Measurements from ENCODE around the gene ASB7. TPM values are rescaled to one million over a fixed set of nuclear protein-coding genes. Genes with fewer than 3 reads are reported as not detected.
"Not testable (repeated sequence)": the region's sequence is repeated elsewhere in the genome, so short reads cannot be mapped to it uniquely, and the experiment has no call there.

ASB7 gene
- total RNA-seq, 2 experiments from 2014 or later = 16.6 to 19.5 TPM

GRCh38 chr15:100669260-100669659 lies 66.9 kb downstream of the ASB7 start:
- Mint-ChIP-seq H3K4me3 (no peak overlapping the region), H3K9me3 (ENCODE audit: low read depth) (no peaks in the 10 kb centered on the region), H3K4me1 (no peaks in the 10 kb centered on the region), H3K27ac (no peak overlapping the region), H3K36me3 (ENCODE audit: low read depth) (no peaks in the 10 kb centered on the region), H3K27me3 (peaks cover 2% of the 10 kb centered on the region)
- intact Hi-C loops (cut with DNase I, micrococcal nuclease) = no loop called here
- CTCF ChIA-PET = interaction anchor here (0.7 kb wide), 1 partner anchor 20 kb away, joined by 3 read pairs; no protein-coding TSS in a partner anchor
- DNase-seq (no peak), ATAC-seq (no peak)
- POLR2A ChIA-PET = no interaction called here

GRCh38 chr15:100670505-100671021 lies 68.2 kb downstream of the ASB7 start:
- ATAC-seq (no peak), DNase-seq (no peak)
- no peak overlapping the region for H3K27ac Mint-ChIP-seq
- no peaks in the 10 kb centered on the region for H3K4me1 Mint-ChIP-seq
- peaks cover 4% of the 10 kb centered on the region for H3K9me3 Mint-ChIP-seq (ENCODE audit: low read depth)
- H3K4me3 Mint-ChIP-seq = no peak overlapping the region
- intact Hi-C loops (cut with DNase I, micrococcal nuclease) = loop anchor here in 1 of 2 experiments (5.0 kb wide), 1 partner anchor 202 kb away; no protein-coding TSS in a partner anchor
- H3K36me3 Mint-ChIP-seq (ENCODE audit: low read depth) = no peaks in the 10 kb centered on the region
- ChIA-PET POLR2A (no interaction called here), CTCF (interaction anchor here (0.7 to 1.3 kb wide), 2 partner anchors 121 to 201 kb away, joined by 3 to 4 read pairs; no protein-coding TSS in a partner anchor)
- H3K27me3 Mint-ChIP-seq = no peaks in the 10 kb centered on the region

GRCh38 chr15:100671124-100671680 lies 68.8 kb downstream of the ASB7 start:
- DNase-seq (no peak), ATAC-seq (no peak)
- H3K4me1 Mint-ChIP-seq = no peaks in the 10 kb centered on the region
- no peak overlapping the region for H3K27ac Mint-ChIP-seq
- no peaks in the 10 kb centered on the region for H3K36me3 Mint-ChIP-seq (ENCODE audit: low read depth)
- intact Hi-C loops (cut with DNase I, micrococcal nuclease) = loop anchor here in 1 of 2 experiments (5.0 kb wide), 1 partner anchor 201 kb away; no protein-coding TSS in a partner anchor
- CTCF ChIA-PET = interaction anchor here (0.7 to 1.3 kb wide), 3 partner anchors 21 to 200 kb away, joined by 3 to 4 read pairs (median 3); no protein-coding TSS in a partner anchor
- no peaks in the 10 kb centered on the region for H3K27me3 Mint-ChIP-seq
- H3K9me3 Mint-ChIP-seq (ENCODE audit: low read depth) = peaks cover 4% of the 10 kb centered on the region
- POLR2A ChIA-PET = no interaction called here
- no peak overlapping the region for H3K4me3 Mint-ChIP-seq

- ChIA-PET POLR2A (no interaction called here), CTCF (interaction anchor here (0.6 to 1.3 kb wide), 3 partner anchors 20 to 200 kb away, joined by 3 to 7 read pairs (median 4); no protein-coding TSS in a partner anchor)
- Mint-ChIP-seq H3K27me3 (peaks cover 5% of the 10 kb centered on the region), H3K4me1 (no peaks in the 10 kb centered on the region), H3K27ac (no peak overlapping the region), H3K36me3 (ENCODE audit: low read depth) (no peaks in the 10 kb centered on the region), H3K4me3 (no peak overlapping the region), H3K9me3 (ENCODE audit: low read depth) (peaks cover 4% of the 10 kb centered on the region)
- ATAC-seq (no peak), DNase-seq (no peak)
- intact Hi-C loops (cut with DNase I, micrococcal nuclease) = loop anchor here in 1 of 2 experiments (5.0 kb wide), 1 partner anchor 200 kb away; no protein-coding TSS in a partner anchor
Observed at GRCh38 chr15:100671858-100672543, 69.6 kb downstream of the ASB7 start.

GRCh38 chr15:100672959-100673358 lies 70.6 kb downstream of the ASB7 start:
- Mint-ChIP-seq H3K27me3 (peaks cover 7% of the 10 kb centered on the region), H3K36me3 (ENCODE audit: low read depth) (no peaks in the 10 kb centered on the region), H3K9me3 (ENCODE audit: low read depth) (peaks cover 4% of the 10 kb centered on the region), H3K27ac (no peak overlapping the region), H3K4me3 (no peak overlapping the region), H3K4me1 (no peaks in the 10 kb centered on the region)
- no peak for DNase-seq
- intact Hi-C loops (cut with DNase I, micrococcal nuclease) = loop anchor here in 1 of 2 experiments (5.0 kb wide), 1 partner anchor 199 kb away; no protein-coding TSS in a partner anchor
- ATAC-seq = no peak
- CTCF ChIA-PET = no interaction called here
- POLR2A ChIA-PET = no interaction called here

GRCh38 chr15:100679151-100679550 lies 76.8 kb downstream of the ASB7 start:
- H3K9me3 Mint-ChIP-seq (ENCODE audit: low read depth); POLR2A ChIA-PET; H3K27ac Mint-ChIP-seq; DNase-seq; intact Hi-C loops (cut with DNase I, micrococcal nuclease); ATAC-seq; H3K36me3 Mint-ChIP-seq (ENCODE audit: low read depth); H3K4me1 Mint-ChIP-seq; CTCF ChIA-PET; H3K4me3 Mint-ChIP-seq: not testable (repeated sequence)
- H3K27me3 Mint-ChIP-seq = peaks cover 16% of the 10 kb centered on the region

GRCh38 chr15:100680726-100681125 lies 78.3 kb downstream of the ASB7 start:
- Mint-ChIP-seq H3K4me1 (no peaks in the 10 kb centered on the region), H3K9me3 (ENCODE audit: low read depth) (peaks cover 2% of the 10 kb centered on the region), H3K27ac (no peak overlapping the region), H3K4me3 (no peak overlapping the region), H3K36me3 (ENCODE audit: low read depth) (no peaks in the 10 kb centered on the region), H3K27me3 (peaks cover 16% of the 10 kb centered on the region)
- intact Hi-C loops (cut with DNase I, micrococcal nuclease) = no loop called here
- no peak for DNase-seq
- ChIA-PET CTCF (no interaction called here), POLR2A (no interaction called here)
- ATAC-seq = no peak

GRCh38 chr15:100681335-100681746 lies 79.0 kb downstream of the ASB7 start:
- no peak overlapping the region for H3K27ac Mint-ChIP-seq

GRCh38 chr15:100682468-100682867 lies 80.1 kb downstream of the ASB7 start:
- DNase-seq (no peak), ATAC-seq (no peak)
- no peak overlapping the region for H3K27ac Mint-ChIP-seq
- H3K9me3 Mint-ChIP-seq (ENCODE audit: low read depth) = peaks cover 2% of the 10 kb centered on the region
- H3K27me3 Mint-ChIP-seq = peaks cover 11% of the 10 kb centered on the region
- H3K36me3 Mint-ChIP-seq (ENCODE audit: low read depth) = no peaks in the 10 kb centered on the region
- H3K4me1 Mint-ChIP-seq = no peaks in the 10 kb centered on the region
- intact Hi-C loops (cut with DNase I, micrococcal nuclease) = no loop called here
- CTCF ChIA-PET = interaction anchor here (0.8 kb wide), 1 partner anchor 9 kb away, joined by 3 read pairs; no protein-coding TSS in a partner anchor
- POLR2A ChIA-PET = no interaction called here
- H3K4me3 Mint-ChIP-seq = no peak overlapping the region

More at GRCh38 chr15:100681335-100681746, 79.0 kb downstream of the ASB7 start:
- ChIA-PET POLR2A (no interaction called here), CTCF (no interaction called here)
- no peak for DNase-seq
- Mint-ChIP-seq H3K36me3 (ENCODE audit: low read depth) (no peaks in the 10 kb centered on the region), H3K4me3 (no peak overlapping the region), H3K9me3 (ENCODE audit: low read depth) (peaks cover 2% of the 10 kb centered on the region), H3K4me1 (no peaks in the 10 kb centered on the region), H3K27me3 (peaks cover 16% of the 10 kb centered on the region)
- no peak for ATAC-seq
- intact Hi-C loops (cut with DNase I, micrococcal nuclease) = no loop called here

GRCh38 chr15:100683434-100683833 lies 81.0 kb downstream of the ASB7 start:
- H3K36me3 Mint-ChIP-seq (ENCODE audit: low read depth) = no peaks in the 10 kb centered on the region
- DNase-seq = no peak
- CTCF ChIA-PET = interaction anchor here (0.8 kb wide), 1 partner anchor 8 kb away, joined by 3 read pairs; no protein-coding TSS in a partner anchor
- no peak for ATAC-seq
- H3K4me3 Mint-ChIP-seq = no peak overlapping the region
- intact Hi-C loops (cut with DNase I, micrococcal nuclease) = no loop called here
- H3K27ac Mint-ChIP-seq = no peak overlapping the region
- POLR2A ChIA-PET = no interaction called here
- H3K9me3 Mint-ChIP-seq (ENCODE audit: low read depth) = peaks cover 2% of the 10 kb centered on the region
- H3K4me1 Mint-ChIP-seq = no peaks in the 10 kb centered on the region
- H3K27me3 Mint-ChIP-seq = peaks cover 13% of the 10 kb centered on the region

GRCh38 chr15:100684591-100684990 lies 82.2 kb downstream of the ASB7 start:
- intact Hi-C loops (cut with DNase I, micrococcal nuclease) = no loop called here
- ChIA-PET CTCF (no interaction called here), POLR2A (no interaction called here)
- Mint-ChIP-seq H3K9me3 (ENCODE audit: low read depth) (peaks cover 2% of the 10 kb centered on the region), H3K27ac (no peak overlapping the region), H3K36me3 (ENCODE audit: low read depth) (no peaks in the 10 kb centered on the region), H3K4me1 (no peaks in the 10 kb centered on the region), H3K27me3 (peaks cover 11% of the 10 kb centered on the region), H3K4me3 (no peak overlapping the region)
- ATAC-seq (no peak), DNase-seq (no peak)

Measured in activated CD4-positive, alpha-beta T cell treated with anti-CD3 and anti-CD28 coated beads for 36 hours (primary cell).